Activated naive CD8-positive, alpha-beta T cell treated with anti-CD3 and anti-CD28 coated beads for 36 hours (primary cell): ENCODE measurements around the gene TBX6. TPM values are rescaled to one million over a fixed set of nuclear protein-coding genes. Genes with fewer than 3 reads are reported as not detected.
"Not testable (repeated sequence)": the region's sequence is repeated elsewhere in the genome, so short reads cannot be mapped to it uniquely, and the experiment has no call there.

ENCODE experiments used
- DNase-seq: peaks from one replicate; pipeline ENCODE4 v3.0.0; 2021
- H3K27ac Mint-ChIP-seq: one replicate; pipeline ENCODE4 v1.8.0; 2022; ENCODE audit warnings: mild to moderate bottlenecking, moderate library complexity, mixed read lengths
- H3K27me3 Mint-ChIP-seq: one replicate; pipeline ENCODE4 v1.8.0; 2022; ENCODE audit warnings: mild to moderate bottlenecking, mixed read lengths
- H3K36me3 Mint-ChIP-seq: one replicate; pipeline ENCODE4 v1.8.0; 2021; ENCODE audit warnings: mild to moderate bottlenecking, mixed read lengths
- H3K4me1 Mint-ChIP-seq: one replicate; pipeline ENCODE4 v1.8.0; 2021; ENCODE audit warnings: mixed read lengths
- H3K4me3 Mint-ChIP-seq: one replicate; pipeline ENCODE4 v1.8.0; 2022; ENCODE audit warnings: mild to moderate bottlenecking, moderate library complexity, mixed read lengths
- H3K9me3 Mint-ChIP-seq: one replicate; pipeline ENCODE4 v1.8.0; 2022; ENCODE audit warnings: mixed read lengths
- total RNA-seq, 2 experiments: library from RNA; stranded (reverse); gene quantifications; one replicate each; pipeline ENCODE4 v1.2.3, GENCODE V29; 2021

The TBX6 gene
- total RNA-seq, 2 experiments from 2014 or later: 0.74 to 1.1 TPM

DNA sequence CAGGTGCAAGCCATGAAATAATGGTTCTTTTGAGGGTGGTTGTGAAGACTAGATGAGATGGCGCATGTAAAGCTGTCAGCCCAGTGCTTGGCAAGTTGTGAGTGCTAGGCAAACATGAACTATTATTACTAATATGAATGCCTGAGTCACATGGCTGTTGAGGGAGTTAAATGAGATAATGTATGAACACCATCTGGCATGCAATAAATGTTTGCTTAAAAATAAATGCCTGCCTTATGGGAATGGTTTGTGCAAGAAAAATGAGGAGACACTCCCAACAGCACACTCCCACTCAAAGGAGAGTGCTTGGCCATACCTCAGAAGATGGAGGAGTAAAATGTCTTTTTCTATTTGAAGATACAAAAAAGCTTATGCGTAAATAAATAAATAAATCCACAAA is 27.7 kb upstream of the TBX6 start:
- Mint-ChIP-seq H3K27me3 (no peaks in the 10 kb centered on the region), H3K36me3 (peaks cover 5% of the 10 kb centered on the region), H3K4me1 (peaks cover 24% of the 10 kb centered on the region), H3K9me3 (no peaks in the 10 kb centered on the region), H3K27ac (no peak overlapping the region), H3K4me3 (no peak overlapping the region)
- DNase-seq: no peak

DNA sequence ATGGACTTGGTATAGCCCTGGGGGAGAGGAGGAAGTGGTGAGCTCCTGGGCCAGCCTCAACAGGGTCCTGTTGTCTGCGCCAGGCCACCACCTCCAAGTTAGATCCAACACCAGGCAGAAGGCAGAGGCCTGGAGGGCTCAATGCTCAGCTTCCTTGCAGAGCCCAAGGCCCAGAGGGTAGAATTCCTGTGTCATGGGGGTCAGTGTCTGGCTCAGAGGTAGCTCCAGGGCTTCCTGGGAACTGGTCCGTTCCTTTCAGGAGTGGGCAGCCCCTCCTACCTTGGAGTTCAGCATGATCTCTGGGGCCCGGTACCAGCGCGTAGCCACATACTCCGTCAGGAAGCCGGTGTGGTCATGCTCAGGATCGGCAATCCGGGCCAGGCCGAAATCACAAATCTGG is 26.0 kb upstream of the TBX6 start:
- no peaks in the 10 kb centered on the region for H3K9me3 Mint-ChIP-seq
- peaks cover 19% of the 10 kb centered on the region for H3K4me1 Mint-ChIP-seq
- no peak overlapping the region for H3K4me3 Mint-ChIP-seq
- H3K27ac Mint-ChIP-seq: no peak overlapping the region
- DNase-seq: no peak
- peaks cover 5% of the 10 kb centered on the region for H3K36me3 Mint-ChIP-seq
- no peaks in the 10 kb centered on the region for H3K27me3 Mint-ChIP-seq

DNA sequence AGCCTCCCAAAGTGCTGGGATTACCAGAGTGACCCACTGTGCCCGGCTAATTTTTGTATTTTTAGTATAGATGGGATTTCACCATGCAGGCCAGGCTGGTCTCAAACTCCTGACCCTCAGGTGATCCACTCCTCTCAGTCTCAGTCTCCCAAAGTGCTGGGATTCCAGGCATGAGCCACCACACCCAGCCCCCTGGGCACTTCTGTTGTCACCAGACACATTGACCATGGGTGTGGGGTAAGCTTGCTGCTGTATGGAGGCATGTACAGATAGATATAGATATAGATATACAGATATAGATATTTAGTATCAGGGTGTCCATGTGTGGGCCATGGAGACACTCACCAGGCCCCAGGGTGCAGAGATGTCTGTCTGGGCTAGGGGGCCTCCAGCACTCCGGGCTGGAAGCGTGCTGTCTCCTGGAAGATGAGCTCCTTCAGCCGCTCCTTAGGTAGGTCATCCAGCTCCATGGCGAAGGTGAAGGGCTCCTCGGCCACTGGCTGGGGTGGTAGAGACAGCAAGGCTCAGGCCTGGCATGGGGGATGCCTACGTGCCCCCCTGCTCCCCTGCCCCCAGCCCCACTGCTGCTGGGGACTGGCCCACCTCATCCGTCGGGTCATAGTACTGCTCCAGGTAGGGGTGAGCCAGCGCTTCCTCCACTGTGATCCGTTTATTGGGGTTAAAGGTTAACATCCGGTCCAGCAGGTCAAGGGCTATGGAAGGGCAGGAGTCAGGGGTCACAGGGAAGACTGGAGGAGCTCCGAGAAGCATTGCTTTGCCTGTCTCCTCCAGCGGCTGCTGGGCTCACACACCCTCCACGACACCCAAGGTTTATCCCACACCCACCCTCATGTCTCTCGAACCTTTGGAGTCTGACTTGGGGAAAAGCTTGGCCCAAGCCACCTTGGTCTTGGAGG is 24.8 kb upstream of the TBX6 start:
- no peak for DNase-seq
- peaks cover 6% of the 10 kb centered on the region for H3K36me3 Mint-ChIP-seq
- H3K27me3 Mint-ChIP-seq: no peaks in the 10 kb centered on the region
- no peak overlapping the region for H3K4me3 Mint-ChIP-seq
- no peaks in the 10 kb centered on the region for H3K9me3 Mint-ChIP-seq
- no peak overlapping the region for H3K27ac Mint-ChIP-seq
- peaks cover 14% of the 10 kb centered on the region for H3K4me1 Mint-ChIP-seq

DNA sequence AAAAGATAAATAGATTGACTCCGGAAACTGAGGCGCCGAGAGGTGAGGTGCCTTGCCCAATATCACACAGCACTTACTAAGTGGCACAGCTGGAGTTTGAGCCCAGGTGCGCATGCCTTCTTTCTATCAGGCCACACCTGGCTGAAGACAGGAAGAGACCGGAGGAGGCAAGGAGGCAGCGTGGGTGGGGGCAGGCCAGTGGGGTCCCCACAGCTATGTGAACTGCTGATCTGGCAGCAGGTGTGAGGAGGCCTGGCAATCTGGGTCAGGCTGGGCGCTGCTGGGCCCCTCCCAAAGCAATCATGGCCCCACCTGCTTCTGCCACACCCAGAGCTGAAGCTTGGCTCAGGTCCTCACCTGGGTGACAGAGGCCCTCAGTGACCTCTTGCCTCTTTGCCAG is 23.5 kb upstream of the TBX6 start:
- H3K27ac Mint-ChIP-seq: no peak overlapping the region
- no peak for DNase-seq
- peaks cover 9% of the 10 kb centered on the region for H3K4me1 Mint-ChIP-seq
- H3K4me3 Mint-ChIP-seq: no peak overlapping the region
- H3K36me3 Mint-ChIP-seq: peaks cover 8% of the 10 kb centered on the region
- no peaks in the 10 kb centered on the region for H3K27me3 Mint-ChIP-seq
- H3K9me3 Mint-ChIP-seq: no peaks in the 10 kb centered on the region

DNA sequence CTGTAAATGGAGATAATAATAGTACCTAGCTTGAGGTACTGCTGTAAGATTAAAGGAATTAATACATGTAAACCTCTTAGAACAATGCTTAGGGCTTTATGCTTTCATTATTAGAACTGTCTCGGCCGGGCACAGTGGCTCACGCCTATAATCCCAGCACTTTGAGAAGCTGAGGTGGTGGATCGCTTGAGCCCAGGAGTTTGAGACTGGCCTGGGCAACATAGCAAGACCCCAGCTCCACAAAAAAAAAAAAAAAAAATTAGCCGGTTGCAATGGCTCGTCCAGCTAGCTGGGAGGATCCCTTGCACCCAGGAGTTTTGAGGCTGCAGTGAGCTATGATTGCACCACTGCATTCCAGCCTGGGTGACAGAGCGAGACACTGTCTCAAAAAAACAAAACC is 23.1 kb upstream of the TBX6 start:
- not testable (repeated sequence) for H3K27ac Mint-ChIP-seq, H3K36me3 Mint-ChIP-seq, H3K4me1 Mint-ChIP-seq, H3K4me3 Mint-ChIP-seq, DNase-seq, H3K27me3 Mint-ChIP-seq, H3K9me3 Mint-ChIP-seq

DNA sequence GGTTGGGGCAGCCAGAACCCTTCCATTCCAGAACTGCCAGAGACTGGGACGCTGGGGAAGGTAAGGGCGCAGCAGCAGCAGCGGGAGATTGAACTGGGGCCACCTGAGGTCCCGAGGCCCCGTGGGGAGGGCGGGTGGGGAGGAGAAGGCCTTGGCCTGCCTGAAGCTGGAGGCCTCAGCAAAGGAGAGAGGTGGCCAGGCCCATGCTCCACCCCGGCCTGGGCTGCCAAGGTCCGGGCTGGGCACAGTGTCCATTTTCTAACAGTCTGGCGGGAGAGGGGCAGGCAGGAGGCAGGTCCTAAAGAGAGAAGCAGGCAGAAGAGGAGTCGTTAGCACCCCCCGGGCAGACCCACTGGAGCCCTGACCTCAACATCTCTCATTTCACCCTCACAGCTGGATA is 22.7 kb upstream of the TBX6 start:
- DNase-seq: no peak
- Mint-ChIP-seq H3K27me3 (no peaks in the 10 kb centered on the region), H3K9me3 (no peaks in the 10 kb centered on the region), H3K27ac (no peak overlapping the region), H3K4me3 (no peak overlapping the region), H3K36me3 (peaks cover 7% of the 10 kb centered on the region), H3K4me1 (peaks cover 6% of the 10 kb centered on the region)

DNA sequence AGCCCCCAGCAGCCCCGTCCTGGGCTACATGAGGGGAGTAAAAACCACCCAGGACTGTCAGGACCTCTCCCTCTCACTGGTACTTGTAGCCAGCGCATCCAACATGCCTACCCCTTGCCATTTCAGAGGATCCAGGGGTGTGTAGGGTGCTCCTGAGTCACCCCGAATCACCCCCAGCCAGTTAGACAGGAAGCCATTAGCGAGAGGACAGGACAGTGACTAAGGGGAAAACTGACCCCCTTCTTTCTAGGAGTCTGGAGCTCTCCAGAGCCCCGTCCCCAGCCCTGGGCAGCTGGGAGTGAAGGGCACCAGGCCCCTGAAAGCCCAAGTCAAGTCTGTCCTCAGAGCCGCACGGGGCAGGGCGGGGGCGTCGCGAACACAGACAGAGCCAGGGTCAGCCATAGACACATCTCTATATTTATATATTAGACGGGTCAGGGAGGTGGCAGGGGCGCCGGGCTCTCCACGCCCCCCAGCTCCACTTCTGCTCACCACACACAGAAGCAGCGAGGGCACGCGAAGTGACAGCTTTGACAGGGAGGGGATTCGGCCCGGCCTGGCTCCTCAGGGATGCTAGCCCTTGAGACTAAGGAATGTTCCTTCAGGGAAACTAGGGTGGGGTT is 22.1 kb upstream of the TBX6 start:
- peaks cover 3% of the 10 kb centered on the region for H3K36me3 Mint-ChIP-seq
- no peak overlapping the region for H3K27ac Mint-ChIP-seq
- H3K9me3 Mint-ChIP-seq: no peaks in the 10 kb centered on the region
- H3K4me1 Mint-ChIP-seq: peaks cover 2% of the 10 kb centered on the region
- no peak for DNase-seq
- H3K27me3 Mint-ChIP-seq: no peaks in the 10 kb centered on the region
- no peak overlapping the region for H3K4me3 Mint-ChIP-seq

DNA sequence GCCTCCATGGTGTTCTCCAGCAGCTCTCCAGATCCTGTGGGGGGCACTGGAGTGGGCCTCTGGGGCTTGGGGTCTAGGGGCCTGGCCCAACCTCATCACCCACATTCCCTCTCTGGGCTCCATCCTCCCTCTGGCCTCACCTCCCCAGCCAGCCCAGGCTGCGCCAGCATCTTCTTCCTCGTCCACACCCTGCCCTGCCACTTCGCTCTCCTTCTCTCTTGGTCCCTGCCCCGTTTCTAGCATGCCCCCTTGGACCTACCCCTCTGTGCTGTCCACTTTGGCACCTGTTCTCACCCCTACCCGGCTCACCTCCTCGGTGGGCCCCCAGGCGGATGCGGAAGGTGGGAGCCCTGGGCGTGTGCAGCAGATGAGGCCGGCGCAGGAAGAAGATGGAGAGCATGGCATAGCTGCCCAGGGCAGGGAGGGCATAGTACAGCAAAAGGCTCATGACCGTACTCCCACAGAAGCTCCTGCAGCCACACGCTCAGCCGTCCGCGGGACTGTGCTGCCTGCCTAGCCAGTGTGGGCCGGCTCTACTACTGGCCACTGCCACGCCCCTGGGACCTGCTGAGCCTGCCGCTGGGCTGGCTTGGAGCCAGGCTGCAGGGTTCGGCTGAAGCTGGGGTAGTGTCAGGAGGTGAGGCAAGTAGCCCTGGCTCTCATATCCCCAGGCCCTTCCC is 21.4 kb upstream of the TBX6 start, which contains the start of gene GDPD3:
Gene GDPD3, minus strand, starts transcription at position 507 of the 680 bp plus-strand sequence. Its CDS starts 59 bp downstream, at position 448.
- no peak within 1 kb of the TSS for H3K27ac Mint-ChIP-seq
- no peaks in the 10 kb centered on the region for H3K27me3 Mint-ChIP-seq
- peaks cover 3% of the 10 kb centered on the region for H3K36me3 Mint-ChIP-seq
- peaks cover 2% of the 10 kb centered on the region for H3K4me1 Mint-ChIP-seq
- no peak for DNase-seq
- no peak within 1 kb of the TSS for H3K4me3 Mint-ChIP-seq
- no peaks in the 10 kb centered on the region for H3K9me3 Mint-ChIP-seq

DNA sequence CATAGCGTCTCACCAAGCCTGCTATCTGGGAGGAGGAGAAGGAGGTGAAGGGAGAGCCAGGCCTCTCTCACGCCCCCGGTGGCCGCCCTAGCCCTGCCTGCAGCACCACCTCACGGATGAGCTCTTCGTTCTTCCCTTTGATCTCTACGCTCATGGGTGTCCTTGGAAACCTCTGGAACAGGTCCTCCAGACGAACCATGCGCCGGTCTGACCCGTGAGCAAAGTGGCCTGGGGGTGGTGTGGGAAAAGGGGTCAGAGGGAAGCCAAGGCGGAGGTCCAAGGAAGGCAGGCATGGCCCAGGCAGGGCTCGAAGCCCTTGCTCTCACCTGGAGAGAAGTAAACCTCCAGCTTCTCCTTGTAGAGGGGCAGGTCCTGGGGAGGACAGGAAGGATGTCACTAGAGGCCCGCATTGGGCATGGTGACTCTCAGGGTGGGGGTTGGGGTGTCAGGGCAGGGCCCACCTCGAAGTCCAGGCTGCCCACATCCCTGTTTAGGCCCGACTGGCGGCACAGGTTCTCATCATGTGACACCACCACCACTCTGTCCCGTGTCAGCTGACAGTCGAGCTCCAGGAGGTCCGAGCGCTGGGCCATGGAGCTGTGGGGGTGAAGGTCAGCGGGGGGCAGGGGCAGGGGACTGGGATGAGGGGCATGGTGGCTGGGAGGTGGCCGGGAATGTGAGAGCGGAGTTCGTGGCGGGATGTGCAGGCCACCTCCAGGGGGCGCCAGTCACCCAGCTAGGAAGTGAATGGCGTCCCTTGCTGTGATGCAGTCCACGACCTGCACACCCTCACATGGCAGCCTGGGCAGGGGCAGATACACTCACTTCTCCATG is 20.7 kb upstream of the TBX6 start:
- H3K27ac Mint-ChIP-seq: no peak overlapping the region
- H3K27me3 Mint-ChIP-seq: no peaks in the 10 kb centered on the region

DNA sequence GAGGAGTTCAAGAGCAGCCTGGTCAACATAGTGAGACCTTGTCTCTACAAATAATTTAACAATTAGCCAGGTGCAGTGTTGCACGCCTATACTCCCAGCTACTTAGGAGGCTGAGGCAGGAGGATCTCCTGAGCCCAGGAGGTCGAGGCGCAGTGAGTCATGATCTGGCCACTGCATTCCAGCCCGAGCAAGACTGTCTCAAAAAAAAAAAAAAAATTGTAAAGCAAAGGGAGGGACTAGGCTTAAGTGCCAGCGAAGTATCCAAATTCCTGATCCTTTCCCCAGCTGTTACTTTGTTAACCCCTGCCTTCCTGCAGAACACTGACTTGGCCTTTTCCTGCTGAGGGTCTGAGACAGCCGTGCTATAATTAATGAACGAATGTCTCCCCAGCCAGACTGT is 18.9 kb upstream of the TBX6 start:
- H3K4me1 Mint-ChIP-seq: peaks cover 2% of the 10 kb centered on the region
- H3K36me3 Mint-ChIP-seq: peaks cover 3% of the 10 kb centered on the region
- DNase-seq: no peak
- no peak overlapping the region for H3K4me3 Mint-ChIP-seq
- H3K27me3 Mint-ChIP-seq: no peaks in the 10 kb centered on the region
- no peak overlapping the region for H3K27ac Mint-ChIP-seq
- H3K9me3 Mint-ChIP-seq: no peaks in the 10 kb centered on the region

More for the DNA sequence above, 20.7 kb upstream of the TBX6 start:
- DNase-seq: peak; percentile 74
- no peaks in the 10 kb centered on the region for H3K9me3 Mint-ChIP-seq
- no peak overlapping the region for H3K4me3 Mint-ChIP-seq
- H3K4me1 Mint-ChIP-seq: peaks cover 2% of the 10 kb centered on the region
- peaks cover 3% of the 10 kb centered on the region for H3K36me3 Mint-ChIP-seq

DNA sequence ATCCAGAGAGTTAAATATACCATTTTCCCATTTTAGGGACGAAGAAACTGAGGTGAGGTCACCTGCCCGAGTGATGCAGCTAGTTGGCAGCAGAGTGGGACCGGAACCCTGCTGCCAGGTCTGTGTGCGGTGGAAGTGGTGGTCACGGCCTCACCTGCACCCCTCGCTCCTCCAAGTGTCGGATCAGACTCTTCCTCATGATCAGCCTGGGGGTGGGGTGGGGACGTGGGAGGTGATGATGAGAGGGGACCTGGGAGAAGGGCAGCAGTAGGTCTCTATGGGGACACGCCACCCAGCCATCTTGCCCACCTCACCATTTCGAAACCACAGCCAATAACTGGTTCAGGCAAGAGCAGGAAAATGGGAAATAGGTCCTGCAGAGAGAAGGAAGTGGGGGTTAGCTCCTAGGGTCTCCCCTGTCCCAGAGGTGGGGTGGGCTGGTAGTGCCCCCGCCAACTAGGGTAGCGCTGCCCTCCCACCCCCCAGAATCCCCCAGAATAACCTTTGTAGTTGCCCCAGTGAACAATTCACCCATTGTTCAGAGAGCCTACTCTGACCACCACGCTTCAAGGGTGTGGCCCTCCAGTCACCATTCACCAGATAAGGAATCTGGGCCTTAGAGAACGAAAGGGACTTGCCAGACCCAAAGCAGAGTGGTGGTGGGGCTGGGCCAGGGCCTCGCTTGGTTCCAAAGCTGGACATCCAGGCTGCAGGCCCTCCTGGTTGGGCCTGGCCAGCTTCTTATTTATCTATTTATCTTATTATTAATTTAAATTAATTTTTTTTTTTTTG is 16.5 kb upstream of the TBX6 start:
- no peak overlapping the region for H3K4me3 Mint-ChIP-seq
- H3K9me3 Mint-ChIP-seq: no peaks in the 10 kb centered on the region
- no peaks in the 10 kb centered on the region for H3K27me3 Mint-ChIP-seq
- peaks cover 6% of the 10 kb centered on the region for H3K36me3 Mint-ChIP-seq
- no peak for DNase-seq
- no peak overlapping the region for H3K27ac Mint-ChIP-seq
- H3K4me1 Mint-ChIP-seq: no peaks in the 10 kb centered on the region

DNA sequence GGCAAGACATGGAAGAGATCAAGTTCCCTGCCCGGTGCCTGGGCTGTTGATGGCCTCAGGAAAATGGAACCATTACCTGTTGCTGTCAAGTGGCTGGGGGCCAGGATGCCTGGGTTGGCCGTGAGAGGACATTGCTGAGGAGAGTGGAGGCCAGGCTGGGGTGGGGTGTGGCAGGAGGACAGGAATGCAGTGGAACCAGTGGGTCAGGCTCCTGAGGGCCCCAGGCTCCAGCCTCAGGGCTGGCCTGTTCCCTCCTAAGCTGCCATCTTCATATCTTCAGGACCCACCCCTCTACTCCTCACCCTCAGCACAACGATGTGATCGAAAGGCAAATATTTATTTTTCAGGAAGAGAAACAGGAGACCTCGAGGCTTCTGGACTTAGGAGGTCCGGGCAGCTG is 12.8 kb upstream of the TBX6 start:
- Mint-ChIP-seq H3K27me3 (no peaks in the 10 kb centered on the region), H3K4me3 (no peak overlapping the region), H3K9me3 (no peaks in the 10 kb centered on the region), H3K27ac (no peak overlapping the region), H3K36me3 (peaks cover 3% of the 10 kb centered on the region), H3K4me1 (no peaks in the 10 kb centered on the region)
- no peak for DNase-seq

DNA sequence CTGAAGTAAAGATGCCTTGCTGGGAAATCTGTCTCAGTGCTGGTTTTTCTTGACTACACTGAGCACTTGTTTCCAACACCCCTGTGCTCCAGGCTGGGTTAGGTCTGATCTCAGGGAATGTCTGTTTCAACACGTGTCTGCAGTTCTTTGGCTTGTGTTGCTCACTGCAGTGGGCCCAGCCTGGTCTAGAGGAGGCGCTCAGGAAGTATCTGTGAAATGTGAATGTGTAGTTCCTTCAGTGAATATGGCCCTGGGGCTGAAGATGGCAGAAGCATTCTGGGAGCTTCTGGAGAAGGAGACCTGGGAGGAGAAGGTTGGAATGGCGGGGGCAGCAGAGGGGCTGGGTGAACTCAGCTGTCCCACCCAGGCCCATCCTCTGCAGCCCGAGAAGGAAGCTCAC is 12.4 kb upstream of the TBX6 start:
- DNase-seq: no peak
- no peak overlapping the region for H3K4me3 Mint-ChIP-seq
- no peaks in the 10 kb centered on the region for H3K4me1 Mint-ChIP-seq
- H3K27ac Mint-ChIP-seq: no peak overlapping the region
- no peaks in the 10 kb centered on the region for H3K27me3 Mint-ChIP-seq
- H3K36me3 Mint-ChIP-seq: peaks cover 3% of the 10 kb centered on the region
- no peaks in the 10 kb centered on the region for H3K9me3 Mint-ChIP-seq
